SK-N-SH treated with all-trans-retinoic acid at 6 μM for 48 hours (cell line): ENCODE data around the gene SVIL.

Experiments
- BACH2 ChIP-seq: fragments of 250-450 bp; sonication (Bioruptor Pico); IDR thresholded peaks from 2 replicates; pipeline ENCODE4 v1.9.0; 2021; ENCODE audit warnings: mild to moderate bottlenecking, borderline replicate concordance
- CSDC2 ChIP-seq: fragments of 250-450 bp; sonication (Bioruptor Pico); IDR thresholded peaks from 2 replicates; pipeline ENCODE4 v1.5.0; 2020; ENCODE audit warnings: mild to moderate bottlenecking, moderate library complexity
- PPARA ChIP-seq: fragments of 250-450 bp; sonication (Bioruptor Pico); IDR thresholded peaks from 2 replicates; pipeline ENCODE4 v1.5.0; 2020; ENCODE audit warnings: mild to moderate bottlenecking, borderline replicate concordance
- SNAI2 ChIP-seq: fragments of 250-450 bp; sonication (Bioruptor Pico); IDR thresholded peaks from 2 replicates; pipeline ENCODE4 v1.5.0; 2020; ENCODE audit warnings: mild to moderate bottlenecking, moderate library complexity
- TOX ChIP-seq: fragments of 250-450 bp; sonication (Bioruptor Pico); IDR thresholded peaks from 2 replicates; pipeline ENCODE4 v1.8.0; 2021; ENCODE audit warnings: mild to moderate bottlenecking, moderate library complexity, borderline replicate concordance
- ZC3H10 ChIP-seq: fragments of 250-450 bp; sonication (Bioruptor Pico); IDR thresholded peaks from 2 replicates; pipeline ENCODE4 v1.5.1; 2021; ENCODE audit warnings: mild to moderate bottlenecking, moderate library complexity
- ZFP3 ChIP-seq: fragments of 250-450 bp; sonication (Bioruptor Pico); IDR thresholded peaks from 2 replicates; pipeline ENCODE4 v1.5.0; 2020; ENCODE audit warnings: mild to moderate bottlenecking, moderate library complexity
- ZFP30 ChIP-seq: fragments of 450-650 bp; formaldehyde crosslinking; IDR thresholded peaks from 2 replicates; pipeline ENCODE4 v1.5.0; 2022; ENCODE audit warnings: mild to moderate bottlenecking, moderate library complexity
- ZNF565 ChIP-seq: fragments of 450-650 bp; formaldehyde crosslinking; conservative IDR thresholded peaks from 2 replicates; pipeline ENCODE4 v1.5.0; 2020; ENCODE audit warnings: low read depth, mild to moderate bottlenecking, moderate library complexity
- ZNF8 ChIP-seq: fragments of 450-650 bp; formaldehyde crosslinking; IDR thresholded peaks from 2 replicates; pipeline ENCODE4 v1.5.0; 2020; ENCODE audit warnings: mild to moderate bottlenecking, moderate library complexity
- TF ChIP-seq, protein P1 (sequence below): fragments of 250-450 bp; sonication (Bioruptor Pico); IDR thresholded peaks from 2 replicates; pipeline ENCODE4 v1.5.1; 2020; ENCODE audit warnings: low read depth, mild to moderate bottlenecking, moderate library complexity
- TF ChIP-seq, protein P2 (sequence below): fragments of 250-450 bp; sonication (Bioruptor Pico); IDR thresholded peaks from 2 replicates; pipeline ENCODE4 v1.5.1; 2021; ENCODE audit warnings: mild to moderate bottlenecking, moderate library complexity
- TF ChIP-seq, protein P3 (sequence below): fragments of 250-450 bp; sonication (Bioruptor Pico); IDR thresholded peaks from 2 replicates; pipeline ENCODE4 v1.8.0; 2020; ENCODE audit warnings: mild to moderate bottlenecking, moderate library complexity, borderline replicate concordance

DNA sequence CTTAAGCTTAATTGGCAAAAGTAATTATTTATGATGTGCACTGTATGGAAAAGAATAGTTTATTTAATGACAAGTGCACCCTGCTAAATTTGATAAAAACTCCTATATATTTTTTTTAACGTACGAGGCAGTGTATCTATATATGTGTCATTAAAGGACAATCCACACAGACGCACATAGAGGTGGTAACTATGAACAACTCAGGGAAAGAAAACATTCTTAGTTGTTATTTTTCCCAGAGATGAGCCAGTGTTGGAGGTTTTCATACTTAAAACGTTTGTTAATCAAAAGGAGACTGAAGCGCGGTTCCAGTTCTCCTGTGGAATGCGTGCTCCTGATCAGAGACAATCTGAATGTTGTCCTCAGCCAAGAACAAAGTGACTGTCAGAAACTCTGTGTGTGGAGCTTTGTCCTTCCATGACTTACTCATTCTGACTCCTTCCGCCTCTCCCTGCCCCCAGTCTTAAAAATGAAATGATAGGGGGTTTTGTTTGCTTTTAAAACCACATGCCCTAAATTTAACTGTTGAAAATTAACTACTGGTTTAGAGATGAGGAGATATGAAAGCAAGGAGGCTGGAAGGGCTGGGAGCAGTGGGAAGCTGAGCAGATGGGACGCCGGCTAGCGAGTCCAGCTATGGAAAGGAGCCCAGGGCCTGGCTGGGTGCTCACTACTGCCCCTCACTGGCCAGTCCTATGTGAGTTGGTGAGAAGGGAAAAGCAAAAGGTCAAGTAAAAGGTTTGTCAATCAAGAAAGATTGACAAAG lies 99.6 kb downstream of the SVIL start:
- no peak for TF ChIP-seq ZNF565 (CRISPR knock-in tag)
- no peak for TF ChIP-seq BACH2
- TF ChIP-seq, protein P1, sequence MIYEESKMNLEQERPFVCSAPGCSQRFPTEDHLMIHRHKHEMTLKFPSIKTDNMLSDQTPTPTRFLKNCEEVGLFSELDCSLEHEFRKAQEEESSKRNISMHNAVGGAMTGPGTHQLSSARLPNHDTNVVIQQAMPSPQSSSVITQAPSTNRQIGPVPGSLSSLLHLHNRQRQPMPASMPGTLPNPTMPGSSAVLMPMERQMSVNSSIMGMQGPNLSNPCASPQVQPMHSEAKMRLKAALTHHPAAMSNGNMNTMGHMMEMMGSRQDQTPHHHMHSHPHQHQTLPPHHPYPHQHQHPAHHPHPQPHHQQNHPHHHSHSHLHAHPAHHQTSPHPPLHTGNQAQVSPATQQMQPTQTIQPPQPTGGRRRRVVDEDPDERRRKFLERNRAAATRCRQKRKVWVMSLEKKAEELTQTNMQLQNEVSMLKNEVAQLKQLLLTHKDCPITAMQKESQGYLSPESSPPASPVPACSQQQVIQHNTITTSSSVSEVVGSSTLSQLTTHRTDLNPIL (CRISPR knock-in tag) = no peak
- TF ChIP-seq ZFP30 (CRISPR knock-in tag) = no peak
- TF ChIP-seq PPARA (CRISPR knock-in tag) = no peak
- TF ChIP-seq, protein P2, sequence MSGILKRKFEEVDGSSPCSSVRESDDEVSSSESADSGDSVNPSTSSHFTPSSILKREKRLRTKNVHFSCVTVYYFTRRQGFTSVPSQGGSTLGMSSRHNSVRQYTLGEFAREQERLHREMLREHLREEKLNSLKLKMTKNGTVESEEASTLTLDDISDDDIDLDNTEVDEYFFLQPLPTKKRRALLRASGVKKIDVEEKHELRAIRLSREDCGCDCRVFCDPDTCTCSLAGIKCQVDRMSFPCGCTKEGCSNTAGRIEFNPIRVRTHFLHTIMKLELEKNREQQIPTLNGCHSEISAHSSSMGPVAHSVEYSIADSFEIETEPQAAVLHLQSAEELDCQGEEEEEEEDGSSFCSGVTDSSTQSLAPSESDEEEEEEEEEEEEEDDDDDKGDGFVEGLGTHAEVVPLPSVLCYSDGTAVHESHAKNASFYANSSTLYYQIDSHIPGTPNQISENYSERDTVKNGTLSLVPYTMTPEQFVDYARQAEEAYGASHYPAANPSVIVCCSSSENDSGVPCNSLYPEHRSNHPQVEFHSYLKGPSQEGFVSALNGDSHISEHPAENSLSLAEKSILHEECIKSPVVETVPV = no peak
- TF ChIP-seq ZNF8 (CRISPR knock-in tag) = no peak
- no peak for TF ChIP-seq SNAI2
- no peak for TF ChIP-seq ZFP3 (CRISPR knock-in tag)
- no peak for TF ChIP-seq TOX (CRISPR knock-in tag)
- TF ChIP-seq, protein P3, sequence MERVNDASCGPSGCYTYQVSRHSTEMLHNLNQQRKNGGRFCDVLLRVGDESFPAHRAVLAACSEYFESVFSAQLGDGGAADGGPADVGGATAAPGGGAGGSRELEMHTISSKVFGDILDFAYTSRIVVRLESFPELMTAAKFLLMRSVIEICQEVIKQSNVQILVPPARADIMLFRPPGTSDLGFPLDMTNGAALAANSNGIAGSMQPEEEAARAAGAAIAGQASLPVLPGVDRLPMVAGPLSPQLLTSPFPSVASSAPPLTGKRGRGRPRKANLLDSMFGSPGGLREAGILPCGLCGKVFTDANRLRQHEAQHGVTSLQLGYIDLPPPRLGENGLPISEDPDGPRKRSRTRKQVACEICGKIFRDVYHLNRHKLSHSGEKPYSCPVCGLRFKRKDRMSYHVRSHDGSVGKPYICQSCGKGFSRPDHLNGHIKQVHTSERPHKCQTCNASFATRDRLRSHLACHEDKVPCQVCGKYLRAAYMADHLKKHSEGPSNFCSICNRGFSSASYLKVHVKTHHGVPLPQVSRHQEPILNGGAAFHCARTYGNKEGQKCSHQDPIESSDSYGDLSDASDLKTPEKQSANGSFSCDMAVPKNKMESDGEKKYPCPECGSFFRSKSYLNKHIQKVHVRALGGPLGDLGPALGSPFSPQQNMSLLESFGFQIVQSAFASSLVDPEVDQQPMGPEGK = no peak
- TF ChIP-seq CSDC2 (CRISPR knock-in tag) = no peak
- no peak for TF ChIP-seq ZC3H10 (CRISPR knock-in tag)
